ENCODE data around the gene MRPS35. TPM values are rescaled to one million over a fixed set of nuclear protein-coding genes. Genes with fewer than 3 reads are reported as not detected.

Gene MRPS35
- total RNA-seq, result 10 to 100 TPM; 34.6 to 84.4 (median 41.1) TPM
- long read RNA-seq, transcript MRPS35-201 (8 exons, 1,888 nt), result major isoform, 23 of 32 reads
- long read RNA-seq, partial matches to known transcripts, result 6 of 32 reads
- long read RNA-seq, other reads (novel, unspliced or antisense), result 3 of 32 reads

- 0% methylated on average over 36 of the region's 46 CpGs for WGBS (ENCODE audit: insufficient coverage, low coverage, low lambda C conversion rate, missing lambda C conversion rate)
- H3K4me1 ChIP-seq, result peaks cover 0 to 13% (median 0%) of the 10 kb centered on the region in 4 donors
- intact Hi-C loops (cut with DNase I), result no loop called here
- ATAC-seq (peak; percentile 95 to 99 (median 98)), DNase-seq (peak; percentile 93 to 96 (median 95))
- no peaks in the 10 kb centered on the region for H3K9me3 ChIP-seq
- peak within 1 kb of the TSS; percentile 78 to 98 (median 96) for H3K4me3 ChIP-seq
- peak; percentile 88 for TF ChIP-seq POLR2A (IDR thresholded peaks at IDR 0.05)
- TF ChIP-seq, protein P1, sequence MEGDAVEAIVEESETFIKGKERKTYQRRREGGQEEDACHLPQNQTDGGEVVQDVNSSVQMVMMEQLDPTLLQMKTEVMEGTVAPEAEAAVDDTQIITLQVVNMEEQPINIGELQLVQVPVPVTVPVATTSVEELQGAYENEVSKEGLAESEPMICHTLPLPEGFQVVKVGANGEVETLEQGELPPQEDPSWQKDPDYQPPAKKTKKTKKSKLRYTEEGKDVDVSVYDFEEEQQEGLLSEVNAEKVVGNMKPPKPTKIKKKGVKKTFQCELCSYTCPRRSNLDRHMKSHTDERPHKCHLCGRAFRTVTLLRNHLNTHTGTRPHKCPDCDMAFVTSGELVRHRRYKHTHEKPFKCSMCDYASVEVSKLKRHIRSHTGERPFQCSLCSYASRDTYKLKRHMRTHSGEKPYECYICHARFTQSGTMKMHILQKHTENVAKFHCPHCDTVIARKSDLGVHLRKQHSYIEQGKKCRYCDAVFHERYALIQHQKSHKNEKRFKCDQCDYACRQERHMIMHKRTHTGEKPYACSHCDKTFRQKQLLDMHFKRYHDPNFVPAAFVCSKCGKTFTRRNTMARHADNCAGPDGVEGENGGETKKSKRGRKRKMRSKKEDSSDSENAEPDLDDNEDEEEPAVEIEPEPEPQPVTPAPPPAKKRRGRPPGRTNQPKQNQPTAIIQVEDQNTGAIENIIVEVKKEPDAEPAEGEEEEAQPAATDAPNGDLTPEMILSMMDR (IDR thresholded peaks at IDR 0.05), result no peak
- H3K27ac ChIP-seq, result peak within 1 kb of the TSS; percentile 84 to 90 (median 86)
- peaks cover 0 to 6% (median 0%) of the 10 kb centered on the region in 4 donors for H3K36me3 ChIP-seq
- H3K27me3 ChIP-seq, result no peaks in the 10 kb centered on the region
Measured at GRCh38 chr12:27710592-27711316, at the start of gene MRPS35. TSS of gene MRPS35 (plus strand) at chr12:27710832. CDS start at chr12:27710844, 12 bp downstream.

DNA sequence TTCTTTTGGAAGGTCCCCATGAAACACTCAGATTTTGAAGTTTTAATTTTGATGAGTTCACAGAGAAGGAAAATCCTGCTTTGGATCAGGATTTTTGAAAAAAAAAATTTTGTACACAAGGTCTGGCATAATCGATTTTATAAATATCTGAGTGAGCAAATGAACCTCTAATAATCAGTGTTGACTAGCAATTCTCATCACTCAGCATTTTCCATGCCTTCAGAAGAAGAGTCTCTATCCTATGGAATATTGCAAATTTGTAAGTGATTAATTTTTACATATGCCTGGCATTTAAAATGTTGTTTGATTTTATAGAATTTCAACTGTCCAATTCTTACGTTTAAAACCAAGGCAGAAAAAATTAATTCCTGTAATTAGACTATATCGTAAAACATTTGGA lies 44.9 kb upstream of the MRPS35 start:
- no peak overlapping the region for H3K27ac ChIP-seq
- no peak for TF ChIP-seq POLR2A (IDR thresholded peaks at IDR 0.05)
- TF ChIP-seq, protein P1 (IDR thresholded peaks at IDR 0.05), result no peak
- DNase-seq (no peak), ATAC-seq (no peak)
- no peaks in the 10 kb centered on the region for H3K27me3 ChIP-seq
- intact Hi-C loops (cut with DNase I), result no loop called here
- WGBS (ENCODE audit: insufficient coverage, low coverage, low lambda C conversion rate, missing lambda C conversion rate), result 79% methylated on average over 3 of the region's 3 CpGs
- H3K9me3 ChIP-seq, result no peaks in the 10 kb centered on the region
- peaks cover 0 to 33% (median 7%) of the 10 kb centered on the region in 4 donors for H3K36me3 ChIP-seq
- H3K4me3 ChIP-seq, result no peak overlapping the region
- no peaks in the 10 kb centered on the region for H3K4me1 ChIP-seq

GRCh38 chr12:27666510-27666909 lies 44.1 kb upstream of the MRPS35 start:
- Histone ChIP-seq H3K4me3 (no peak overlapping the region), H3K36me3 (peaks cover 0 to 33% (median 7%) of the 10 kb centered on the region in 4 donors), H3K27me3 (no peaks in the 10 kb centered on the region), H3K4me1 (no peaks in the 10 kb centered on the region), H3K27ac (no peak overlapping the region), H3K9me3 (no peaks in the 10 kb centered on the region)
- TF ChIP-seq POLR2A (IDR thresholded peaks at IDR 0.05), result no peak
- DNase-seq (no peak), ATAC-seq (no peak)
- WGBS (ENCODE audit: insufficient coverage, low coverage, low lambda C conversion rate, missing lambda C conversion rate), result 50% methylated on average over 3 of the region's 3 CpGs
- intact Hi-C loops (cut with DNase I), result no loop called here

- Histone ChIP-seq H3K4me1 (no peaks in the 10 kb centered on the region), H3K27me3 (no peaks in the 10 kb centered on the region), H3K36me3 (peaks cover 0 to 38% (median 7%) of the 10 kb centered on the region in 4 donors), H3K4me3 (no peak overlapping the region), H3K27ac (no peak overlapping the region), H3K9me3 (no peaks in the 10 kb centered on the region)
- ATAC-seq, result no peak
- TF ChIP-seq POLR2A (IDR thresholded peaks at IDR 0.05), result no peak
- TF ChIP-seq, protein P1 (IDR thresholded peaks at IDR 0.05), result no peak
- WGBS (ENCODE audit: insufficient coverage, low coverage, low lambda C conversion rate, missing lambda C conversion rate), result 80% methylated on average over 3 of the region's 6 CpGs
- DNase-seq, result no peak
- intact Hi-C loops (cut with DNase I), result no loop called here
Measured at GRCh38 chr12:27667540-27667939, 43.1 kb upstream of the MRPS35 start.

- no peaks in the 10 kb centered on the region for H3K9me3 ChIP-seq
- no peak overlapping the region for H3K27ac ChIP-seq
- DNase-seq, result no peak
- intact Hi-C loops (cut with DNase I), result no loop called here
- peaks cover 0 to 32% (median 5%) of the 10 kb centered on the region in 4 donors for H3K36me3 ChIP-seq
- no peak for ATAC-seq
- TF ChIP-seq POLR2A (IDR thresholded peaks at IDR 0.05), result no peak
- TF ChIP-seq, protein P1 (IDR thresholded peaks at IDR 0.05), result no peak
- WGBS (ENCODE audit: insufficient coverage, low coverage, low lambda C conversion rate, missing lambda C conversion rate), result 65% methylated on average over 4 of the region's 4 CpGs
- no peaks in the 10 kb centered on the region for H3K4me1 ChIP-seq
- H3K27me3 ChIP-seq, result no peaks in the 10 kb centered on the region
- H3K4me3 ChIP-seq, result no peak overlapping the region
Measured at GRCh38 chr12:27672051-27672450, 38.6 kb upstream of the MRPS35 start.
